ENCODE data around the gene RASAL1. TPM values are rescaled to one million over a fixed set of nuclear protein-coding genes. Genes with fewer than 3 reads are reported as not detected.
A peak's percentile ranks its signal among the peaks of the same experiment; 100 is the strongest.

Gene RASAL1
- total RNA-seq, 1 donor from 2014 or later = 0.65 TPM

DNA sequence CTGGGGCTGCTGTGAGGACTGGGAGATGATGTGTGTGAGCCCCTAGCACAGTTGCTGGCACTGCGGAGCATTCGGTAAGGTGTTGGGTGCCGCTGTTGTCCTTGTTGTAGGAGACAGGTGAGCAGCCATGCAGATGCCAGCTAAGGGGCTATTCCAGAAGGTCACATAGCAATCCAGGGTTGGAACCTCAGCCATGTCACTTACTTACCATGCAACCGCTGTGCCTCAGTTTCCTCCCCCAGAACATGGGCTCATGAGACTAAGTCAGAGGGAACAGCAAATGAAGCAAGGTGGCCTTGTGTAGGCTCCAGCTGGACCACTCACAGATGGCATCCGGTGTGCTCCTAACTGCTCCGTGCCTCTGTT, 65.8 kb downstream of the RASAL1 start:
- TF ChIP-seq, protein P1, sequence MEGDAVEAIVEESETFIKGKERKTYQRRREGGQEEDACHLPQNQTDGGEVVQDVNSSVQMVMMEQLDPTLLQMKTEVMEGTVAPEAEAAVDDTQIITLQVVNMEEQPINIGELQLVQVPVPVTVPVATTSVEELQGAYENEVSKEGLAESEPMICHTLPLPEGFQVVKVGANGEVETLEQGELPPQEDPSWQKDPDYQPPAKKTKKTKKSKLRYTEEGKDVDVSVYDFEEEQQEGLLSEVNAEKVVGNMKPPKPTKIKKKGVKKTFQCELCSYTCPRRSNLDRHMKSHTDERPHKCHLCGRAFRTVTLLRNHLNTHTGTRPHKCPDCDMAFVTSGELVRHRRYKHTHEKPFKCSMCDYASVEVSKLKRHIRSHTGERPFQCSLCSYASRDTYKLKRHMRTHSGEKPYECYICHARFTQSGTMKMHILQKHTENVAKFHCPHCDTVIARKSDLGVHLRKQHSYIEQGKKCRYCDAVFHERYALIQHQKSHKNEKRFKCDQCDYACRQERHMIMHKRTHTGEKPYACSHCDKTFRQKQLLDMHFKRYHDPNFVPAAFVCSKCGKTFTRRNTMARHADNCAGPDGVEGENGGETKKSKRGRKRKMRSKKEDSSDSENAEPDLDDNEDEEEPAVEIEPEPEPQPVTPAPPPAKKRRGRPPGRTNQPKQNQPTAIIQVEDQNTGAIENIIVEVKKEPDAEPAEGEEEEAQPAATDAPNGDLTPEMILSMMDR (IDR thresholded peaks at IDR 0.05; ENCODE audit: unreplicated experiment) = no peak
- Mint-ChIP-seq H3K27ac (no peak overlapping the region), H3K4me3 (no peak overlapping the region), H3K9me3 (no peaks in the 10 kb centered on the region), H3K27me3 (ENCODE audit: low read depth) (peaks cover 63% of the 10 kb centered on the region), H3K36me3 (no peaks in the 10 kb centered on the region), H3K4me1 (no peaks in the 10 kb centered on the region)
- no peak for DNase-seq (ENCODE audit: low spot score in 2 of 2, unreplicated experiment in 2 of 2)

DNA sequence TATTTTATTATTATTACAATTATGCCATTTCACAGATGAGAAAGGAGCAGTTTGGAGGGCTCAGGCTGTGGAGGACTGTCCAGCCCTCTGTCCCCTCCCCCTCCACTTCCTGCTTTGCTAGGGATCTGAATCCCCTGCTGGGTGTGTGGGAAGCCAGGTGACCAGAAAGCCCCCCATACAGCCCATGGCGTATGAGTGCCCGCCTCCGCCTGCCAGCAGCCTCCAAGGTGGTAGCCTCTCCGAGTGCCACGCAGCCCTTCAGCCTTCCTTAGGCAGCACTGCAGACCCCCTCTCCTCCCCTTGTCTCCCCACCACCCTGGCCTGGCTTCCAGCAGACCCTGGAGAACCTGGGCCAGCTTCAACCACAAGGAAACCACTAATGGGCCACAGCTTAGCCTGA, 66.4 kb downstream of the RASAL1 start:
- DNase-seq (ENCODE audit: low spot score in 2 of 2, unreplicated experiment in 2 of 2) = no peak
- Mint-ChIP-seq H3K27ac (no peak overlapping the region), H3K4me1 (no peaks in the 10 kb centered on the region)

GRCh38 chr12:113067987-113068935, 67.3 kb downstream of the RASAL1 start:
- TF ChIP-seq, protein P1 (IDR thresholded peaks at IDR 0.05; ENCODE audit: unreplicated experiment) = no peak
- H3K9me3 Mint-ChIP-seq = no peaks in the 10 kb centered on the region
- H3K4me1 Mint-ChIP-seq = no peaks in the 10 kb centered on the region
- DNase-seq (ENCODE audit: low spot score in 2 of 2, unreplicated experiment in 2 of 2) = no peak
- no peak overlapping the region for H3K27ac Mint-ChIP-seq
- no peaks in the 10 kb centered on the region for H3K36me3 Mint-ChIP-seq
- no peak overlapping the region for H3K4me3 Mint-ChIP-seq
- H3K27me3 Mint-ChIP-seq (ENCODE audit: low read depth) = peaks cover 60% of the 10 kb centered on the region

More for the DNA sequence above, 66.4 kb downstream of the RASAL1 start:
- TF ChIP-seq, protein P1 (IDR thresholded peaks at IDR 0.05; ENCODE audit: unreplicated experiment) = no peak
- Mint-ChIP-seq H3K27me3 (ENCODE audit: low read depth) (peaks cover 63% of the 10 kb centered on the region), H3K4me3 (no peak overlapping the region), H3K9me3 (no peaks in the 10 kb centered on the region), H3K36me3 (no peaks in the 10 kb centered on the region)

DNA sequence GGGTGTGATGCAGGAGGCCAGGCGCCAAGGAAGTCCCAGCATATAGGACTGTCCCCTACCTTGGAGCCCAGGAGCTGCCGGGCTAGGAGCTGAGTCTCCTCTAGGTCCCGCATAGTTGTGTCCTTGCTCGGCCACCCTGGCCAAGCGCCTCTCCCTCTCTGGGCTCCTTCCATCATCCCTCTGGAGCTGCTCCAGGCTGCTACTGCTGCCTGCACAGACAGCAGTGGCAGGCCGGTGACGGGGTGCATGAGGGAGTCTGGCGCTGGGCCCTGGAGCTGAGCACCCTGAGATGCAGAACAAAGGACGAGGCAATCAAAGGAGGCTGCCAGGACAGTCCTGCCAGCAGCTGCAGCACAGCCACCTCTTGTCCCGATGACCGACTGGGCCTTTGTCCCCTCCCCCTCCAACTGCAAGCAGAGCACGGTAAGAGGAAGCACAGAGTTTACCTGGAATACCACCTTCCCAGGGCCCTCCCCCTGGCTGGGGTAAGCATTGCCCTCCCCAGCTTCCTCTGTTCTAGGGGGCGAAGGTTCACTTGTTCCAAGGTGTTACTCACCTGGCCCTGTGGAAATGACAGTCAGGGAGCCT, 68.7 kb downstream of the RASAL1 start:
- Mint-ChIP-seq H3K27me3 (ENCODE audit: low read depth) (peaks cover 57% of the 10 kb centered on the region), H3K36me3 (no peaks in the 10 kb centered on the region), H3K9me3 (no peaks in the 10 kb centered on the region), H3K27ac (no peak overlapping the region), H3K4me3 (no peak overlapping the region), H3K4me1 (no peaks in the 10 kb centered on the region)
- DNase-seq (ENCODE audit: low spot score in 2 of 2, unreplicated experiment in 2 of 2) = no peak
- TF ChIP-seq, protein P1 (IDR thresholded peaks at IDR 0.05; ENCODE audit: unreplicated experiment) = no peak

GRCh38 chr12:113065126-113066007, 70.2 kb downstream of the RASAL1 start:
- Mint-ChIP-seq H3K9me3 (no peaks in the 10 kb centered on the region), H3K36me3 (no peaks in the 10 kb centered on the region), H3K4me1 (no peaks in the 10 kb centered on the region), H3K27me3 (ENCODE audit: low read depth) (peaks cover 54% of the 10 kb centered on the region), H3K4me3 (no peak overlapping the region), H3K27ac (no peak overlapping the region)
- TF ChIP-seq, protein P1 (IDR thresholded peaks at IDR 0.05; ENCODE audit: unreplicated experiment) = no peak
- DNase-seq (ENCODE audit: low spot score in 2 of 2, unreplicated experiment in 2 of 2) = peak in 1 of 2 experiments; percentile 71

Data from mesothelial cell of epicardium (in vitro differentiated cells).